ENCODE measurements around the gene PSMA1. TPM values are rescaled to one million over a fixed set of nuclear protein-coding genes. Genes with fewer than 3 reads are reported as not detected.

Gene PSMA1
- total RNA-seq, 4 donors from 2014 or later = 72.0 to 127 (median 114) TPM

DNA sequence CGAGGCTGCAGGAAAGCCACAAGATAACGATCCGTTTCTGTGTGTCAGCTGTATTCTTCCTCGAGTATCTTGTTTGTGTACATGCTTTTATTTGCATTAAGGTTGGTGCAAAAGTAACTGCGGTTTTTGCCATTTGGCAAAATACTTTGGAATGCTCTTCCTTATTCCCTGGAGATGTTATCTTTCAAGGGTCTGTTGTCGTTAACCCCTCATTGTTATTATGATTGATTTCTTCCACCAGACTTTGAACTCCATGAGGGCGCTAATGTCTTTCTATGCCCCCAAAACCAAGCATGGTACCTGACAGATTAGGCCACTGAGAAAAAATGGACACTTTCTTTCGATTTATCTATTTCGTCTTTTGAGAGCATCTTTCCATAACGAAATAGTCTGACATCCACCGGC, 563 bp upstream of the PSMA1 start:
- intact Hi-C loops (cut with DNase I) = no loop called here
- H3K4me3 ChIP-seq = peak overlapping the region; percentile 61 to 90 (median 86)
- H3K9me3 ChIP-seq = no peaks in the 10 kb centered on the region
- WGBS, 2 donors = 11 to 13% methylated on average over 11 of the region's 11 CpGs
- H3K27me3 ChIP-seq = no peaks in the 10 kb centered on the region
- peaks cover 4 to 27% (median 17%) of the 10 kb centered on the region in 3 donors for H3K4me1 ChIP-seq
- TF ChIP-seq, protein P1, sequence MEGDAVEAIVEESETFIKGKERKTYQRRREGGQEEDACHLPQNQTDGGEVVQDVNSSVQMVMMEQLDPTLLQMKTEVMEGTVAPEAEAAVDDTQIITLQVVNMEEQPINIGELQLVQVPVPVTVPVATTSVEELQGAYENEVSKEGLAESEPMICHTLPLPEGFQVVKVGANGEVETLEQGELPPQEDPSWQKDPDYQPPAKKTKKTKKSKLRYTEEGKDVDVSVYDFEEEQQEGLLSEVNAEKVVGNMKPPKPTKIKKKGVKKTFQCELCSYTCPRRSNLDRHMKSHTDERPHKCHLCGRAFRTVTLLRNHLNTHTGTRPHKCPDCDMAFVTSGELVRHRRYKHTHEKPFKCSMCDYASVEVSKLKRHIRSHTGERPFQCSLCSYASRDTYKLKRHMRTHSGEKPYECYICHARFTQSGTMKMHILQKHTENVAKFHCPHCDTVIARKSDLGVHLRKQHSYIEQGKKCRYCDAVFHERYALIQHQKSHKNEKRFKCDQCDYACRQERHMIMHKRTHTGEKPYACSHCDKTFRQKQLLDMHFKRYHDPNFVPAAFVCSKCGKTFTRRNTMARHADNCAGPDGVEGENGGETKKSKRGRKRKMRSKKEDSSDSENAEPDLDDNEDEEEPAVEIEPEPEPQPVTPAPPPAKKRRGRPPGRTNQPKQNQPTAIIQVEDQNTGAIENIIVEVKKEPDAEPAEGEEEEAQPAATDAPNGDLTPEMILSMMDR (IDR thresholded peaks at IDR 0.05) = no peak
- no peak for TF ChIP-seq POLR2A (IDR thresholded peaks at IDR 0.05)
- H3K27ac ChIP-seq = peak overlapping the region; percentile 89 to 93 (median 93)
- no peak for DNase-seq
- H3K36me3 ChIP-seq = peaks cover 0 to 29% (median 11%) of the 10 kb centered on the region in 3 donors

DNA sequence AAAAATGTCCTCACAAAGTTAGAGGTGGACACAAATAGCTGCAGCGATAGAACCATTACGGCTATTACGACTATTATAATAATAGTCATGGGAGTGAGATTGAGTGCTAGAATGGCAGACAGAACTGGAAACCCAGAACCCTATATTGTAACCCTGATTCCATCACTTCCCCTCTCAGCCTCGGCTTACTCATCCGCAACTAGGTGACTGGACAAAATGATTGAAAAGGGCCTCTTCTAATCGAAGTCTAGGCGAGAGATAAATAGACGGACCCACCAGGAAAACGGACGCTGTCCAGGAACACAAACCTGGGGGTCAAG, 629 bp downstream of the PSMA1 start:
- peaks cover 0 to 41% (median 11%) of the 10 kb centered on the region in 3 donors for H3K36me3 ChIP-seq
- H3K27ac ChIP-seq = peak overlapping the region; percentile 89 to 93 (median 93)
- intact Hi-C loops (cut with DNase I) = no loop called here
- no peak for DNase-seq
- no peaks in the 10 kb centered on the region for H3K9me3 ChIP-seq
- peak overlapping the region; percentile 61 to 90 (median 86) for H3K4me3 ChIP-seq
- peaks cover 4 to 27% (median 17%) of the 10 kb centered on the region in 3 donors for H3K4me1 ChIP-seq
- H3K27me3 ChIP-seq = no peaks in the 10 kb centered on the region
- TF ChIP-seq, protein P1 (IDR thresholded peaks at IDR 0.05) = no peak
- TF ChIP-seq POLR2A (IDR thresholded peaks at IDR 0.05) = no peak
- 0% methylated on average over 9 to 10 of the region's 10 CpGs for WGBS, 2 donors

DNA sequence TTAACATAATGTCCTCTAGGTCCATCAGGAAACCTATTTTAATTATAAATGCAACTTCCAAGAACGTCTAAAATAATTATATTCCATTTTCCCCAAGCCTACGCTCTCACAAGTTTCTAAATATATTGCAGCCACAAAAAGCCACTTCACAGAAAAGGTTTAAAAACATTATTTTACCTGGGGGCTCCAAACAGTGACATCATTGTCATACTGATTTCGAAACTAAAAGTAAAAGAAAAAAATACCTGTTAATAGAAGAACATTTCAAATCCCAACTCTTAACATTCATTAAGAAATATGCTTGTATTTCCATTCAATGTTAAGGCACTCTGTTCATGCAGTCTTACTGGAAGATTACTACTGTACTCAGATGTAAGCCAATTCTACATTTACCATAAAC, 1.4 kb downstream of the PSMA1 start:
- DNase-seq = no peak
- peak overlapping the region in 2 of 4 donors; percentile 89 to 93 for H3K27ac ChIP-seq
- 43 to 67% methylated on average over 3 of the region's 3 CpGs for WGBS, 2 donors
- no peak for TF ChIP-seq POLR2A (IDR thresholded peaks at IDR 0.05)
- TF ChIP-seq, protein P1 (IDR thresholded peaks at IDR 0.05) = no peak
- peak overlapping the region; percentile 61 to 90 (median 86) for H3K4me3 ChIP-seq
- intact Hi-C loops (cut with DNase I) = no loop called here
- H3K36me3 ChIP-seq = peaks cover 0 to 48% (median 11%) of the 10 kb centered on the region in 3 donors
- H3K4me1 ChIP-seq = peaks cover 4 to 27% (median 17%) of the 10 kb centered on the region in 3 donors
- no peaks in the 10 kb centered on the region for H3K9me3 ChIP-seq
- no peaks in the 10 kb centered on the region for H3K27me3 ChIP-seq

DNA sequence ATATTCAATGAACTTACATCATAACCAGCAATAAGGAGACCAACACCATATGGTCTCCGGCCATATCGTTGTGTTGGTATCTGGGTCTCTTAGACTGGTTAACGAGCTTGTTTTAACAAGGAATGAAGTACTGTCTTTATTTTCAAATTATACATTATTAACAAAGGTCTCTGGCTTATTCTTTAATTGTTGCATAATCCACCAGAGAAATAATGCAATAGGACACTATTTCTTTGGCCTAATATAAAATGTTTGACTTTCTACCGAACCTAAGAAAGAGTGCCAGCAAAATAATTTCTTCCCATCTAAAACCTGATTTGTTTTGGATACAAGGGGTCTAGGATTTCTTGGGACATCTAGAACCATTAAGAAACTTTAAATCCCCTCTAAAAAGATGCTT, 6.4 kb downstream of the PSMA1 start:
- 91 to 96% methylated on average over 4 of the region's 4 CpGs for WGBS, 2 donors
- peaks cover 0 to 98% (median 32%) of the 10 kb centered on the region in 3 donors for H3K36me3 ChIP-seq
- H3K4me3 ChIP-seq = no peak overlapping the region
- no peak for TF ChIP-seq POLR2A (IDR thresholded peaks at IDR 0.05)
- TF ChIP-seq, protein P1 (IDR thresholded peaks at IDR 0.05) = no peak
- intact Hi-C loops (cut with DNase I) = no loop called here
- no peak for DNase-seq
- H3K27ac ChIP-seq = no peak overlapping the region
- H3K4me1 ChIP-seq = peaks cover 0 to 10% (median 8%) of the 10 kb centered on the region in 3 donors
- H3K9me3 ChIP-seq = no peaks in the 10 kb centered on the region
- no peaks in the 10 kb centered on the region for H3K27me3 ChIP-seq

DNA sequence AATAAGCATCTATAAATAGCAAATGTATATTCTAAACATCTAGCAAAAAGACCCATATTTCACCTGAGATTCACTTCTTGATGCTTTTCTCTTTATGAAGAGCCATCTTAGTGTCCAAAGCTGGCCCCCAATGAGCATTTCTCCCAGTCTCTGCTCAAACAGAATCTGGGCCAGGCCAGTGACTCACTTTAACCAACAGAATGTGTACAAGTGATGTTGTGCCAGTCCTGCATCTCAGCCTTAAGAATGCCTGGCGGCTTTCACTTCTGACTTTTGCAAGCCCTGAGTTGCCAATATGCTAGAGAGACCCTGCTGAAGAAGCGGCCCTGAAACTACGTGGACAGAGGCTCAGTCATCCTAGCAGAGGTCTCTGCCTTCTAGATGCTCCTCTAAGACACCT, 13.7 kb downstream of the PSMA1 start:
- no peak overlapping the region for H3K27ac ChIP-seq
- no peaks in the 10 kb centered on the region for H3K9me3 ChIP-seq
- TF ChIP-seq, protein P1 (IDR thresholded peaks at IDR 0.05) = no peak
- TF ChIP-seq POLR2A (IDR thresholded peaks at IDR 0.05) = no peak
- peaks cover 0 to 89% (median 26%) of the 10 kb centered on the region in 3 donors for H3K36me3 ChIP-seq
- intact Hi-C loops (cut with DNase I) = no loop called here
- no peak for DNase-seq
- WGBS, 2 donors = 83 to 89% methylated on average over 1 to 3 of the region's 3 CpGs
- no peak overlapping the region for H3K4me3 ChIP-seq
- no peaks in the 10 kb centered on the region for H3K4me1 ChIP-seq
- no peaks in the 10 kb centered on the region for H3K27me3 ChIP-seq
